Adrenal gland (tissue), 12 donors: ENCODE results near the gene UBE2E3. TPM values are rescaled to one million over a fixed set of nuclear protein-coding genes. Genes with fewer than 3 reads are reported as not detected.

Experiments
- DNase-seq, 7 donors: peaks; one replicate each; pipeline ENCODE4 v3.0.0-alpha.2; 2019 to 2020
- H3K27ac ChIP-seq, 5 donors: fragments of 200-600 bp; sonication (generic) in 4 of 5; 1 replicate in 3 of 5; 2 replicates in 2 of 5; pipeline versions ENCODE4 v1.5.1 to v1.8.0; 2016 to 2020; ENCODE audit warnings: mild to moderate bottlenecking in 1 of 5
- H3K27me3 ChIP-seq: fragments of 200-600 bp; 2 replicates; pipeline ENCODE4 v1.8.0; 2021
- H3K36me3 ChIP-seq, 2 donors: fragments of 200-600 bp; replicated peaks in 1 of 2; 1 replicate in 1 of 2; 2 replicates in 1 of 2; pipeline versions ENCODE4 v1.5.1 to v1.8.0; 2018 to 2022
- H3K4me1 ChIP-seq, 2 donors: fragments of 200-600 bp; replicated peaks in 1 of 2; 1 replicate in 1 of 2; 2 replicates in 1 of 2; pipeline versions ENCODE4 v1.5.1 to v1.8.0; 2018 to 2021
- H3K4me3 ChIP-seq, 4 donors: fragments of 200-600 bp; sonication (generic) in 3 of 4; one replicate each; pipeline ENCODE4 v1.5.1; 2016 to 2018
- H3K9me3 ChIP-seq, 3 donors: fragments of 200-600 bp; sonication (generic) in 1 of 3; replicated peaks in 1 of 3; 1 replicate in 2 of 3; 2 replicates in 1 of 3; pipeline versions ENCODE4 v1.5.1 to v1.8.0; 2016 to 2021
- CTCF ChIP-seq, 6 experiments: fragments of 450-650 bp in 4 of 6; fragments of 200-600 bp in 2 of 6; sonication (generic) in 1 of 6; IDR thresholded peaks; 1 replicate in 5 of 6; 2 replicates in 1 of 6; pipeline versions ENCODE4 v1.5.1 to v1.8.0; 2016 to 2021; ENCODE audit warnings: antibody characterized with exemption in 6 of 6, mild to moderate bottlenecking in 2 of 6, moderate library complexity in 1 of 6
- POLR2A ChIP-seq, 2 donors: fragments of 450-650 bp; IDR thresholded peaks; one replicate each; pipeline ENCODE4 v1.6.1; 2017; ENCODE audit warnings: antibody characterized with exemption in 2 of 2, mild to moderate bottlenecking in 2 of 2, moderate library complexity in 1 of 2
- WGBS, 4 donors: extraction: QIAGEN DNeasy Blood & Tissue Kit in 2 of 4; methylation state at CpG; one replicate each; pipeline versions ENCODE4 v1.1.5 to v1.1.7; 2013 to 2017; 5-methylcytosine and 5-hydroxymethylcytosine counted together
- intact Hi-C, 2 donors: fragments of 100-400 bp; cut with DNase I; formaldehyde crosslinking; loops; one replicate each; pipeline versions ENCODE4 v1.14.1 to v1.15.0; 2022 to 2023
- polyA plus RNA-seq, 3 donors: library from polyadenylated mRNA; stranded (reverse); fragments of 200-250 nt in 2 of 3; fragments of 350-450 nt in 1 of 3; fragmentation: Illumina TruSeq in 1 of 3; extraction: RNeasy Lipid Tissue Mini Kit (QIAGEN cat#74804) in 1 of 3; gene quantifications; one replicate each; pipeline ENCODE4 v1.2.3, GENCODE V29; 2013 to 2014
- total RNA-seq, 9 donors: library from RNA; depleted of rRNA in 4 of 9; stranded (reverse); fragments of >200 nt in 4 of 9; fragments of 120-200 nt in 1 of 9; fragmentation: NEBNext Ultra II Directional in 1 of 9; extraction: Animal tissue kit (Norgen Biotek cat#: 25700) in 1 of 9; gene quantifications; one replicate each; pipeline versions ENCODE4 v1.1.0 to v1.2.4, GENCODE V29; 2013 to 2023
- donor health status: healthy with polysubstance abuse.
- donor health status: Bipolar disorder and iron deficiency.
- donor health status: DM: yes; HTN: yes; CAD: no.
- donor health status: DM: no; HTN: no; CAD: no.
- donor health status: DM: no; HTN: no; CAD: no.
- donor health status: DM: yes; HTN: yes; CAD: no.

The UBE2E3 gene
- total and polyA plus RNA-seq, 12 donors, result 30.8 to 87.1 (median 51.0) TPM

- Histone ChIP-seq H3K36me3 (no peaks in the 10 kb centered on the region), H3K4me3 (no peak overlapping the region), H3K9me3 (no peaks in the 10 kb centered on the region), H3K27me3 (no peaks in the 10 kb centered on the region), H3K4me1 (peaks cover 0 to 14% of the 10 kb centered on the region in 2 donors), H3K27ac (no peak overlapping the region)
- no peak for DNase-seq
- no peak for TF ChIP-seq CTCF (IDR thresholded peaks at IDR 0.05)
- TF ChIP-seq POLR2A (IDR thresholded peaks at IDR 0.05), result no peak
- 94 to 100% (median 100%) methylated on average over 1 of the region's 1 CpG for WGBS, 4 donors
- intact Hi-C loops, result no loop called here
Measured at GRCh38 chr2:180990794-180991193, 10.4 kb downstream of the UBE2E3 start.

- intact Hi-C loops, result no loop called here
Measured at GRCh38 chr2:180991361-180991760, 11.0 kb downstream of the UBE2E3 start.

GRCh38 chr2:180991820-180992219 lies 11.4 kb downstream of the UBE2E3 start:
- intact Hi-C loops, result no loop called here
- no peak overlapping the region for H3K4me3 ChIP-seq

More at GRCh38 chr2:180991361-180991760, 11.0 kb downstream of the UBE2E3 start:
- Histone ChIP-seq H3K9me3 (no peaks in the 10 kb centered on the region), H3K36me3 (no peaks in the 10 kb centered on the region), H3K4me3 (no peak overlapping the region), H3K27me3 (no peaks in the 10 kb centered on the region), H3K4me1 (peaks cover 0 to 9% of the 10 kb centered on the region in 2 donors), H3K27ac (no peak overlapping the region)
- TF ChIP-seq CTCF (IDR thresholded peaks at IDR 0.05), result no peak
- no peak for TF ChIP-seq POLR2A (IDR thresholded peaks at IDR 0.05)
- WGBS, 4 donors, result 94 to 97% (median 97%) methylated on average over 3 of the region's 3 CpGs
- DNase-seq, result no peak

GRCh38 chr2:180992994-180993393 lies 12.6 kb downstream of the UBE2E3 start:
- H3K4me3 ChIP-seq, result no peak overlapping the region
- no peaks in the 10 kb centered on the region for H3K36me3 ChIP-seq
- H3K27ac ChIP-seq, result no peak overlapping the region
- intact Hi-C loops, result no loop called here
- WGBS, 4 donors, result 49 to 65% (median 59%) methylated on average over 2 of the region's 2 CpGs
- TF ChIP-seq CTCF (IDR thresholded peaks at IDR 0.05) (peak in 1 of 6 experiments; percentile 14), POLR2A (IDR thresholded peaks at IDR 0.05) (no peak)
- peaks cover 0 to 7% of the 10 kb centered on the region in 2 donors for H3K4me1 ChIP-seq
- no peak for DNase-seq
- H3K9me3 ChIP-seq, result no peaks in the 10 kb centered on the region
- no peaks in the 10 kb centered on the region for H3K27me3 ChIP-seq

More at GRCh38 chr2:180991820-180992219, 11.4 kb downstream of the UBE2E3 start:
- no peaks in the 10 kb centered on the region for H3K36me3 ChIP-seq
- no peaks in the 10 kb centered on the region for H3K27me3 ChIP-seq
- no peaks in the 10 kb centered on the region for H3K9me3 ChIP-seq
- DNase-seq, result no peak
- WGBS, 4 donors, result 82 to 85% (median 84%) methylated on average over 4 of the region's 4 CpGs
- H3K4me1 ChIP-seq, result peaks cover 0 to 9% of the 10 kb centered on the region in 2 donors
- TF ChIP-seq POLR2A (IDR thresholded peaks at IDR 0.05), result no peak
- H3K27ac ChIP-seq, result no peak overlapping the region

GRCh38 chr2:180999274-180999964 lies 19.0 kb downstream of the UBE2E3 start:
- intact Hi-C loops, result no loop called here
- 71 to 77% (median 73%) methylated on average over 4 of the region's 4 CpGs for WGBS, 4 donors
- Histone ChIP-seq H3K4me3 (no peak overlapping the region), H3K27me3 (no peaks in the 10 kb centered on the region), H3K27ac (no peak overlapping the region), H3K4me1 (peaks cover 0 to 12% of the 10 kb centered on the region in 2 donors), H3K9me3 (no peaks in the 10 kb centered on the region), H3K36me3 (no peaks in the 10 kb centered on the region)
- TF ChIP-seq CTCF (IDR thresholded peaks at IDR 0.05) (no peak), POLR2A (IDR thresholded peaks at IDR 0.05) (no peak)
- DNase-seq, result no peak
